NAMALWA (cell line): ENCODE measurements around the gene BTAF1.
"Not testable (repeated sequence)": the region's sequence is repeated elsewhere in the genome, so short reads cannot be mapped to it uniquely, and the experiment has no call there.

Experiments used
- DNase-seq: peaks from one replicate; pipeline ENCODE4 v3.0.0-alpha.2; 2015; ENCODE audit warnings: low spot score

BTAF1 gene

GRCh38 chr10:91978585-91978984, 55.0 kb downstream of the BTAF1 start:
- DNase-seq: no peak

GRCh38 chr10:91980319-91980718, 56.7 kb downstream of the BTAF1 start:
- DNase-seq: no peak

DNA sequence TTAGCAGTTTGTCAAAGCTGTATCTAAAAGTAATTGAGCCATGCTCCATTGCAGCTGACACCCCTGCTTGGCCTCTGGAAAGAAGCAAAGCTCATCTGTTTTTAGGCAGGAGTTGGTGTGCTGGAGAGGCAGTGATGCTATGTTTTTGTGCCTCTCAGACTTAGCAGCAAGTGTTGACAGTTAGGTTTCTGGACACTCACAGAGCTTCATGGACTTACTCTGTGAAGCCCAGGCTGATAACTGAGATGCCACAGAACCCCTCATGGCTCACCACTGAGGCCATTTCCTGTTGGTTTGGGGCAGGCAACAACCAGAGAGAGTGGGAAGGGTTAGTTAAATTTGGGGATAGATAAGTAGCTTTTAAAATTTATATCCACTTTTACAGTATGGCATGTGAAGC, 59.8 kb downstream of the BTAF1 start:
- no peak for DNase-seq

DNA sequence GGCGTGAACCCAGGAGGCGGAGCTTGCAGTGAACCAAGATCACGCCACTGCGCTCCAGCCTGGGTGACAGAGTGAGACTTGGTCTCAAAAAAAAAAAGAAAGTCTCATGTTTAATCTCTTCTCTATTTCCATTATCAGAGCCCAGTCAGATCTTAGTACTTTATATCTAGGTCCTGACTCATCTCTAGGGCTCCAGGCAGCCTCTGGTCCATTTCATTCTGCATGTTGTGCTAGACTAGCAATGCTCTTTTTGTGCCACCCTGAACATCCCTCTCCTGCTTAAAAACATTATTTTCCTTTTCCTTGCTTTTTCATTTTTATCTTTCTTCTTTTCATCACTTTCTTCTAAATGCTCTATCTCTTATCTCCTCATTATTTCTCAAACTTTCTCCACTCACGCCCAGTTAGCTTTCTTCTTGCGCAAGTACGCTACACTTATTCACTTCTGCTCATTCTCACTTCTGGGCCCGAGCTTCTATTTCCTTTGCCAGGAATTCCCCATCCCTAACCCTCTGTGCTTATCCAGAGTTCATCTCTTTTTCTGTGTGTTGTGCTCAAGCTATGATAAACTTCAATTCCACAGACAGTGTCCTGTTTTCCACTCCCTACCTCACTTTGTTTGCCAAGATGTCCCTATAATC, 63.9 kb downstream of the BTAF1 start:
- no peak for DNase-seq

- DNase-seq: no peak
Observed at GRCh38 chr10:91992031-91992430, 68.5 kb downstream of the BTAF1 start.

DNA sequence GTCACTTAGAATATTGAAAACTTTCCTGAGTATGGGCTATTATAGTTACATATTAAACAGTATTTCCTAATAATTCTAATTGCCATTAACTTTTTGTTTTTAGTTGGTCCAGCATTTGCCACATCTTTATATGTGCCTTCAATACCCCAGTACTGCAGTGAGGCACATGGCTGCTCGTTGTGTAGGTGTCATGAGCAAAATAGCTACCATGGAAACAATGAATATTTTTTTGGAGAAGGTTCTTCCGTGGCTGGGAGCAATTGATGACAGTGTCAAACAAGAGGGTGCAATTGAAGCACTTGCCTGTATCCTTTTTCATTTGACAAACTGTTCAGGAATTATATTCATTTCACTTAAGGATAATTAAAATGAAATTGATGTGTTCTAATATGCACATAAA, 72.7 kb downstream of the BTAF1 start:
- DNase-seq: no peak

DNA sequence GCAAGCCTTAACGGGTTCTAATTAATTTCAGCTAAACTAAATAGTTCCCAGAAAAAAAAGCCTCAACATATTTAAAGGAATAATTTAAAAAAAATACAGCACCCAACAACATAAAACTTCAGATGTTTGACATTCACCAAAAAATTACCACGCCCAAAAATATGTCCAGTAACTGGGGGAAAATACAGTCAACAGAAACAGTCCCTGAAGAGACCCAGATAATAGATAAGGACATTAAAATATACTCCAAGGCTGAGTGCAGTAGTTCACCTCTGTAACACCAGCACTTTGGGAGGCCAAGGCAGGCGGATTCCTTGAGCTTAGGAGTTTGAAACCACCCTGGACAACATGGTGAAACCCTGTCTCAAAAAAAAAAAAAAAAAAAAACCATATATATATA, 78.0 kb downstream of the BTAF1 start:
- no peak for DNase-seq

DNA sequence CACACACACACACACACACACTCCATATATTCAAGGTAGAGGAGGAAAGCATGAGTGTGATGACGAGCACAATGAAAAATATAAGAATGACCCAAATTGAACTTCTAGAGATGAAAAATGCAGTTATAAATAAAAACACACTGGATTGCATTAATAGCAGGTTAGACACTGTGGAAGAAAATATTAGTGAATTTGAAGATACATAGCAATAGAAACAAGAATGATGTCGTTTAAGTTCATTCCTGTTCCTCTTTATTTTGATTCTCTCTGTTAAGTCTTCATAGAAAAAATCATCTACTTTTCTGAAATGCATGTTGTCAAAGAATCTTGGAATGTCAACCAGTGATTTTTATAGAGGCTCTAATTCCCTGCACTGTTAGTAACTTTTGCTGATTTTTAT, 78.4 kb downstream of the BTAF1 start:
- DNase-seq: no peak

- DNase-seq: no peak
Observed at GRCh38 chr10:92003258-92003657, 79.7 kb downstream of the BTAF1 start.

DNA sequence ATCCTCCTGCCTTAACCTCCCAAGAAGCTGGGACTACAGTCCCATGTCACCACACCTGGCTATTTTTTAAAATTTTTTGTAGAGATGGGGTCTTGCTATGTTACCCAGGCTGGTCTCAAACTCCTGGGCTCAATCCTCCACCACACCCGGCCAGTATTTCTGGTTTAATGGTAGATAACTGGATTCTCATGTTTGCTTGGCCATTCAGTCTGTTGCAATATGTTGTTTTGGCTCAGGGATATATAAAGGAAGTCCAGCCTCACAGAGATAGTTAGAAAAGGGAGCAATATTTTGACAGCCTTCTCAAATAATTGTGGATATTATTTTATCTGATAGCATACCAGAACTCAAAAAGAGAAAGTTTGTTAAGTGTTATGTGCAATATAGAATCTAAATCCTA, 82.4 kb downstream of the BTAF1 start:
- DNase-seq: no peak

DNA sequence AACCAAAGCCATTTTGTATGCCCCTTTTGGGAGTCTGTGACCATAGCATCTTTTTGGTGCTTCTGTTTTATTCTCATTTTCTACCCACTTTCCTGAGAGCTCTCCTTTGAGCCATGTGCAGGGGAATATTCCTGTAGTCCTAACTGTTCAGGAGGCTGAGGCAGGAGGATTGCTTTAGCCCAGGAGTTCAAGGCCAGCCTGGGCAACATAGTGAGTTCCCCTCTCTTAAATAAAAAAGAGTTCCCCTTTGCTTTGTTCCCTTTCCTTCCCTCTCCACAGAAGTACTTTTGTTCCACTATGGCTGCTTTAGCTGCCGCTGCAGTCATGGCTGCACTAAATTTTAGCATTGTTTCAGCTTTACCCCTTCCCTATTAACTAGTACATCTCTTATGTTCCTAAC, 85.9 kb downstream of the BTAF1 start:
- DNase-seq: no peak

- DNase-seq: no peak
Observed at GRCh38 chr10:92010047-92010735, 86.6 kb downstream of the BTAF1 start.

GRCh38 chr10:92011560-92012214, 88.1 kb downstream of the BTAF1 start:
- peak; percentile 7 for DNase-seq

GRCh38 chr10:92014620-92015019, 91.0 kb downstream of the BTAF1 start:
- no peak for DNase-seq

GRCh38 chr10:92024700-92025099, 101.1 kb downstream of the BTAF1 start:
- no peak for DNase-seq

DNA sequence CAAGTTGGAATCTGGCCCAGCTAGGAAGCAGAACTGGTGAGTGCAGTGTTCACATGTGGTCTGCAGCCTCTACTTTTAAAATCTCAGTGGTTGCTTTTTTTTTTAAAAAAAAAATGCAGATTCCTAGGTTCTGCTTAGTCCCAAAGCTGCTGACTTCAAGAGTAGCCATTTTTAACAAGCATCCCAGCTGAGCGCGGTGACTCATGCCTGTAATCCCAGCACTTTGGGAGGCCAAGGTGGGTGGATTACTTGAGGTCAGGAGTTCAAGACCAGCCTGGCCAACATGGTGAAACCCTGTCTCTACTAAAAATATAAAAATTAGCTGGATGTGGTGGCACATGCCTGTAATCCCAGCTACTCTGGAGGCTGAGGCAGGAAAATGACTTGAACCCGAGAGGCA, 101.8 kb downstream of the BTAF1 start:
- not testable (repeated sequence) for DNase-seq

GRCh38 chr10:92027141-92027540, 103.6 kb downstream of the BTAF1 start:
- DNase-seq: no peak

DNA sequence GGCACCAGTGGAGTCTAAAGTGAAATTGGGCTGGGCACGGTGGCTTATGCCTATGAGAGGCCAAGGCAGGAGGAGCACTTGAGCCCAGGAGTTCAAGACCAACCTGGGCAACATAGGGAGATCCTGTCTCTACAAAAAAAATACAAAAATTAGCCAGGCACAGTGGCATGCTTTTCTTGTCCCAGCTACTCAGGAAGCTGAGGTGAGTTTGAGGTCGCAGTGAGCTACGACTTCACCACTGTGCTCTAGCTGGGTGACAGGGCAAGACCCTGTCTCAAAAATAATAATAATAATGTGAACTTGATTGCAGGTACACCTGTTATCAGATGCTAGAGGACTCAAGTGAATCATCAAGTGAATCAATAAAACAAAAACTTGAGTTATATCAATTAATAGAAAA, 108.0 kb downstream of the BTAF1 start:
- DNase-seq: no peak

DNA sequence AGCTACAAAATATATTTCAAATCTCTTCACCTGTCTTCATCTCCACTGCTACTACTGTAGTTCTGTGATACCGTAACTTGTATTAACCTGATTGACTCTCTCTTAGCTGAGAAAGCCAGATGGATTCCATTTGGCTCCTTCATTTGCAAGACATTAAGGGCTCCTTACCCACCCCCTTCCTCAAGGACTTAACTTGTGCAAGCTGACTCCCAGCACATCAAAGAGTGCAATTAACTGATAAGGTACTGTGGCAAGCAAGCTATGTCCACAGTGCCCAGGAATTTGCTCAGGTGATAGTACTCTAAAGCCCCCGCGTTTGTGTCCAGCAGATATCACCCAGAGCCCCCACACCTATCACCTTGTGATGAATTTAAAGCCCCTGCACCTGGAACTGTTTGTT, 109.5 kb downstream of the BTAF1 start:
- DNase-seq: not testable (repeated sequence)

DNA sequence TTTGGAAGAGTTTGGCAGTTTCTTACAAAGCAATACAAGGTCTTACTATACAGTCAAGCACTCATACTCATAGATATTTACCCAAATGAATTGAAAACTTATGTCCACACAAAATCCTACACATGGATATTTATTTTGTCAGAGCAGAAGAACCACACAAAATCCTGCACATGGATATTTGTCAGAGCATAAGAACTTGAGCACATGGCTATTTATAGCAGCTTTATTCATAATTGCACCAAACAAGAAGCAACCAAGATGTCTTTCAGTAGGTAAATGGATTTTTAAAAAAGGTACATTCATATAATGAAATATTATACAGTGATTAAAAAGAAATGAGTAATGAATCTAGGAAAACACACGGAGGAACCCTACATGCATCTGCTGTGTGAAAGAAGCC, 115.4 kb downstream of the BTAF1 start:
- DNase-seq: no peak

- DNase-seq: no peak
Observed at GRCh38 chr10:92042541-92042940, 119.0 kb downstream of the BTAF1 start.

- no peak for DNase-seq
Observed at GRCh38 chr10:92045641-92046106, 122.1 kb downstream of the BTAF1 start.

DNA sequence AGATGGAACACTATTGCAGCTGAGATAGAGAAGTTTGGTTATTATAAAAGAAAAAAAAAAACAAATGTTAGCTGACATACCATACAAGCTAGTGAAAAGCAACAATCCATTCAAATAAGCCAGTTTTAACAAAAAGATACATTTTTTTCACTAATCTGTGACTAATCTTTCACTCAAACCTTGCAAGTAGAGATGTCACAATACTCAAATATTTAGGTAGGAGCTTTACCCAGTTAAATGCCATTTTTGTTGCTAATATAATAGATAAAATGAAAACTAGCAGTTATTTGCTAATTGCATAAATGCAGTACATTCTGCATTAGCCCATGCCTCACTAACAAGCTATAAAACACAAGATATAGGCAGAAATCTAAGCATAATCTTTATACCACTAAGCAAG, 123.6 kb downstream of the BTAF1 start:
- DNase-seq: no peak
